ENCODE results near the gene DHRSX.
"Not testable (repeated sequence)": the region's sequence is repeated elsewhere in the genome, so short reads cannot be mapped to it uniquely, and the experiment has no call there.

Gene DHRSX

DNA sequence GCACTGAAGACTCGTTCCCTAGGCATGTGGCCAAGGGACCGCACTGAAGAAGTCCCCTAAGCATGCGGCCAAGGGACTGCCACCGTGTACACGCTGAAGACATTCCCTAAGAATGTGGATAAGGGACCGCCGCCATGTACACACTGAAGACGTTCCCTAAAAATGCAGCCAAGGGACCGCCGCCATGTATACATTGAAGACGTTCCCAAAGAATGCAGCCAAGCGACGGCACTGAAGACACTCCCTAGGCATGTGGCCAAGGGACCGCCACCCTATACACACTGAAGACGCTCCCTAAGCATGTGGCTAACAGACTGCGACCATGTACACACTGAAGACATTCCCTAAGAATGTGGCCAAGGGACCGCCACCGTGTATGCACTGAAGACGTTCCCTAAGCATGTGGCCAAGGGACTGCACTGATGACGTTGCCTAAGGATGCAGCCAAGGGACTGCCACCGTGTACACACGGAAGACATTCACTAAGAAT, 31.5 kb downstream of the DHRSX start:
- TF ChIP-seq, protein P1, sequence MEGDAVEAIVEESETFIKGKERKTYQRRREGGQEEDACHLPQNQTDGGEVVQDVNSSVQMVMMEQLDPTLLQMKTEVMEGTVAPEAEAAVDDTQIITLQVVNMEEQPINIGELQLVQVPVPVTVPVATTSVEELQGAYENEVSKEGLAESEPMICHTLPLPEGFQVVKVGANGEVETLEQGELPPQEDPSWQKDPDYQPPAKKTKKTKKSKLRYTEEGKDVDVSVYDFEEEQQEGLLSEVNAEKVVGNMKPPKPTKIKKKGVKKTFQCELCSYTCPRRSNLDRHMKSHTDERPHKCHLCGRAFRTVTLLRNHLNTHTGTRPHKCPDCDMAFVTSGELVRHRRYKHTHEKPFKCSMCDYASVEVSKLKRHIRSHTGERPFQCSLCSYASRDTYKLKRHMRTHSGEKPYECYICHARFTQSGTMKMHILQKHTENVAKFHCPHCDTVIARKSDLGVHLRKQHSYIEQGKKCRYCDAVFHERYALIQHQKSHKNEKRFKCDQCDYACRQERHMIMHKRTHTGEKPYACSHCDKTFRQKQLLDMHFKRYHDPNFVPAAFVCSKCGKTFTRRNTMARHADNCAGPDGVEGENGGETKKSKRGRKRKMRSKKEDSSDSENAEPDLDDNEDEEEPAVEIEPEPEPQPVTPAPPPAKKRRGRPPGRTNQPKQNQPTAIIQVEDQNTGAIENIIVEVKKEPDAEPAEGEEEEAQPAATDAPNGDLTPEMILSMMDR (IDR thresholded peaks at IDR 0.05; ENCODE audit: insufficient read depth, low read length, missing control alignments), result no peak
- DNase-seq (ENCODE audit: low read depth, low spot score), result no peak
- ChIA-PET POLR2A (no interaction called here), CTCF (no interaction called here)
- H3K4me3 ChIP-seq (ENCODE audit: low read depth, low read length), result no peak overlapping the region

DNA sequence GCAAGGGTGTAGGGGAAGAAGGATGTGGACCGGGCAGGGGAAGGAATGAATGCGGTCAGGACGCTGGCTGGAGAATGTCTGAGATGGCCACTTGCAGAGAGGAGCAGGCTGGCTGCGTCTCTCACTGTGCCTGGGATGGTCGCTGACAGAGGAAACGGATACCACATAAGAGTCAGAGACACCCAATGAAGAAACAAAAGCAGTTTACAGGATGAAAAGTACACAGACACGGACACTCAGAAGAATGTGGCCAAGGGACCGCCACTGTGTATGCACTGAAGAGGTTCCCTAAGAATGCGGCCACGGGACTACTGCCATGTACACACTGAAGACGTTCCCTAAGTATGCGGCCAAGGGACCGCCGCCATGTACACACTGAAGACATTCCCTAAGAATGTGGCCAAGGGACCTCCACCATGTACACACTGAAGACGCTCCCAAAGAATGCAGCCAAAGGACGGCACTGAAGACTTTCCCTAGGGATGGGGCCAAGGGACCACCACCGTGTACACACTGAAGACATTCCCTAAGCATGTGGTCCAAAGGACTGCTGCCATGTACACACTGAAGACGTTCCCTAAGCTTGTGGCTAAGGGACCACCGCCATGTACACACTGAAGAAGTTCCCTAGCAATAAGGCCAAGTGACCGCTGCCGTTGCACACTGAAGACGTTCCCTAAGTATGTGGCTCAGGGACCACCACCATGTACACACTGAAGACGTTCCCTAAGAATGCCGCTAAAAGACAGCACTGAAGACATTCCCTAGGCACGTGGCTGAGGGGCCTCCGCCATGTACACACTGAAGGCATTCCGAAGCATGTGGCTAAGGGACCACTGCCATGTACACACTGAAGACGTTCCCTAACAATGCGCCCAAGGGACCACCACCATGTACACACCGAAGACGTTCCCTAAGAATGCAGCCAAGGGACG, 32.2 kb downstream of the DHRSX start:
- H3K4me3 ChIP-seq (ENCODE audit: low read depth, low read length), result no peak overlapping the region
- ChIA-PET CTCF (no interaction called here), POLR2A (no interaction called here)
- TF ChIP-seq, protein P1 (IDR thresholded peaks at IDR 0.05; ENCODE audit: insufficient read depth, low read length, missing control alignments), result no peak
- DNase-seq (ENCODE audit: low read depth, low spot score), result no peak

- no peak overlapping the region for H3K4me3 ChIP-seq (ENCODE audit: low read depth, low read length)
- ChIA-PET CTCF (no interaction called here), POLR2A (no interaction called here)
- TF ChIP-seq, protein P1 (IDR thresholded peaks at IDR 0.05; ENCODE audit: insufficient read depth, low read length, missing control alignments), result no peak
- no peak for DNase-seq (ENCODE audit: low read depth, low spot score)
Observed at GRCh38 chrX:2466876-2467656, 33.7 kb downstream of the DHRSX start.

DNA sequence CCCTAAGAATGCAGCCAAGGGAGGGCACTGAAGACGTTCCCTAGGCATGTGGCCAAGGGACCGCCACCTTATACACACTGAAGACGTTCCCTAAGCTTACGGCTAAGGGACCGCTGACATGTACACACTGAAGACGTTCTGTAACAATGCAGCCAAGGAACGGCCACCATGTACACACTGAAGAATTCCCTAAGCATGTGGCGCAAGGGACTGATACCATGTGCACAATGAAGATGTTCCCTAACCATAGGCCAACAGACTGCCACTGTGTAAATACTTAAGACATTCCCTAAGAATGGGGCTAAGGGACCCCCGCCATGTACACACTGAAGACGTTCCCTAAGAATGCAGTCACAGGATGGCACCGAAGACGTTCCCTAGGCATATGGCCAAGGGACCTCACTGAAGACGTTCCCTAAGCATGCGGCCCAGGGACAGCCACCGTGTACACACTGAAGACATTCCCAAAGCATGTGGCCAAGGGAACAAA, 36.1 kb downstream of the DHRSX start:
- TF ChIP-seq, protein P1 (IDR thresholded peaks at IDR 0.05; ENCODE audit: insufficient read depth, low read length, missing control alignments), result no peak
- ChIA-PET CTCF (no interaction called here), POLR2A (no interaction called here)
- no peak for DNase-seq (ENCODE audit: low read depth, low spot score)
- H3K4me3 ChIP-seq (ENCODE audit: low read depth, low read length), result no peak overlapping the region

DNA sequence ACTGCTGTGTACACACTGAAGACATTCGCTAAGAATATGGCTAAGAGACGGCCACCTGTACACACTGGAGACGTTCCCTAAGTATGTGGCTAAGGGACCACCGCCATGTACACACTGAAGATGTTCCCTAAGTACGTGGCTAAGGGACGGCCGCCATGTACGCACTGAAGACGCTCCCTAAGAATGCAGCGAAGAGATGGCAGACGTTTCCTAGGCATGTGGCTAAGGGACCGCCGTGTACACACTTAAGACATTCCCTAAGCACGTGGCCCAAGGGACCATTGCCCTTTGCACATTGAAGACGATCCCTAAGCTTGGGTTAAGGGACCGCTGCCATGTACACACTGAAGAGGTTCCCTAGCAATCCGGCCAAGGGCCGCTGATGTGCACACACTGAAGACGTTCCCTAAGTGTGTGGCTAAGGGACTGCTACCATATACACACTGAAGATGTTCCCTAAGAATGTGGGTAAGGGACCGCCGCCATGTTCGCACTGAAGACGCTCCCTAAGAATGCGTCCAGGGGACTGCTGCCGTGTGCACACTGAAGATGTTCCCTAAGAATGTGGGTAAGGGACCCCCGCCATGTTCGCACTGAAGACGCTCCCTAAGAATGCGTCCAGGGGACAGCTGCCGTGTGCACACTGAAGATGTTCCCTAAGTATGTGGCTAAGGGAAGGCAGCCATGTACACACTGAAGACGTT, 36.7 kb downstream of the DHRSX start:
- ChIA-PET CTCF (no interaction called here), POLR2A (no interaction called here)
- TF ChIP-seq, protein P1 (IDR thresholded peaks at IDR 0.05; ENCODE audit: insufficient read depth, low read length, missing control alignments), result no peak
- DNase-seq (ENCODE audit: low read depth, low spot score), result no peak
- no peak overlapping the region for H3K4me3 ChIP-seq (ENCODE audit: low read depth, low read length)

DNA sequence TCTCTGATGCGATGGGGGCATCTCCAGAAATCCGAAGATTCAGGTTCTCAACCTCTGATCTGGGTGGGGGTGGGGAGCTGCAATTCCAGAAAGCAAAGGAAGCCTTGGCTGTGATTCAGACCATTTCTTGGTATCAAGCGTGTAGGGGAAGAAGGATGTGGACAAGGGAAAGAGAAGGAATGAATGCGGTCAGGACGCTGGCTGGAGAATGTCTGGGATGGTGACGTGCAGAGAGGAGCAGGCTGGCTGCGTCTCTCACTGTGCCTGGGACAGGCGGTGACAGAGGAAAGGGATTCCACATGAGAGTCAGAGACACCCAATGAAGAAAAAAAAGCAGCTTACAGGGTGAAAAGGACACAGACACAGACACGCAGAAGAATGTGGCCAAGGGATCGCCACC, 37.3 kb downstream of the DHRSX start:
- DNase-seq (ENCODE audit: low read depth, low spot score); H3K4me3 ChIP-seq (ENCODE audit: low read depth, low read length); CTCF ChIA-PET; POLR2A ChIA-PET: not testable (repeated sequence)
